NK-92 treated with Interleukin-12 subunit alpha and Interleukin-12 subunit beta, amount 100 ng/mL, for 24 hours (cell line): ENCODE data around the gene ADGRF4.
A peak's percentile ranks its signal among the peaks of the same experiment; 100 is the strongest.

Source experiments
- DNase-seq: peaks from one replicate; lab custom pipeline; 2025; lab: John Stamatoyannopoulos, UW

The ADGRF4 gene, protein sequence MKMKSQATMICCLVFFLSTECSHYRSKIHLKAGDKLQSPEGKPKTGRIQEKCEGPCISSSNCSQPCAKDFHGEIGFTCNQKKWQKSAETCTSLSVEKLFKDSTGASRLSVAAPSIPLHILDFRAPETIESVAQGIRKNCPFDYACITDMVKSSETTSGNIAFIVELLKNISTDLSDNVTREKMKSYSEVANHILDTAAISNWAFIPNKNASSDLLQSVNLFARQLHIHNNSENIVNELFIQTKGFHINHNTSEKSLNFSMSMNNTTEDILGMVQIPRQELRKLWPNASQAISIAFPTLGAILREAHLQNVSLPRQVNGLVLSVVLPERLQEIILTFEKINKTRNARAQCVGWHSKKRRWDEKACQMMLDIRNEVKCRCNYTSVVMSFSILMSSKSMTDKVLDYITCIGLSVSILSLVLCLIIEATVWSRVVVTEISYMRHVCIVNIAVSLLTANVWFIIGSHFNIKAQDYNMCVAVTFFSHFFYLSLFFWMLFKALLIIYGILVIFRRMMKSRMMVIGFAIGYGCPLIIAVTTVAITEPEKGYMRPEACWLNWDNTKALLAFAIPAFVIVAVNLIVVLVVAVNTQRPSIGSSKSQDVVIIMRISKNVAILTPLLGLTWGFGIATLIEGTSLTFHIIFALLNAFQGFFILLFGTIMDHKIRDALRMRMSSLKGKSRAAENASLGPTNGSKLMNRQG

GRCh38 chr6:47698342-47698787 lies at the start of gene ADGRF4:
Gene ADGRF4, plus strand, starts transcription at chr6:47698580. Its CDS starts 8,666 bp downstream, at chr6:47707246.
- DNase-seq, result peak; percentile 3

DNA sequence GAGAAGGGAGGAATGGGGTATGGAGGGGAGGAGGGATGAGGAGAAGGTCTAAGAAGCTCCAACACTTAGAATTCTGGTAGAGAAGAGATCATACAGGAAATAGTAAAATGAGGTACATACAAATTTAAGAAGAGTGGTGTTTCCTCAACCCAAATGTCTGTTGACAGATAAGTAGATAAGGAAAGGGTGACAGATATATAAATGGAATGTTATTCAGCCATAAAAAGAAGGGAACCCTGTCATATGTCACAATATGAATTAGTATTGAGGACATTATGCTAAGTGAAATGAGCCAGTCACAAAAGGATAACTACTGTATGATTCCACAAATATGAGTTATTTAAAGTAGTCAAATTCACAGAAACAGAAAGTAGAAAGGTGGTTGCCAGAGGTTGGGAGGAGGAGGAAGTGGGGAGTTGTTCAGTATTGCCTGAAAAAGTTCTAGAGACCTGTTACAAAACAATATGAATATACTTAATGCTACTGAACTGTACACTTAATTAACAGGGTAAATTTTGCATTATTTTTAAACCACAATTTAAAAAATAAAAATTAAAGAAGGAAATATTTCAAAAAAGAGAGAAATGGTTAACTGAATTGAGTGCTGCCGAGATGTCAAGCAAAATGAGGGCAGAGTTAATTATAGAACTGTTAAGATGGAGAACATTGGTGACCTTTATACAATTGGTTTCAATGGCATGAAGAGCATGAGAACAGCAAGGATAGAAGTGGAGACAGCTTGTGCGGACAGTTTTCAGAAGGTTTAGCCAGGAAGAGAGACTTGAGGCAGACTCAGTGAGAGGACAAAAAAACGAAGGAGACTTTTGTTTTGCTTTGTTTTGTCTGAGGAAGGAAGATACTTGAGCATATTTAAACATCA lies 47.6 kb upstream of the ADGRF4 start:
- no peak for DNase-seq

DNA sequence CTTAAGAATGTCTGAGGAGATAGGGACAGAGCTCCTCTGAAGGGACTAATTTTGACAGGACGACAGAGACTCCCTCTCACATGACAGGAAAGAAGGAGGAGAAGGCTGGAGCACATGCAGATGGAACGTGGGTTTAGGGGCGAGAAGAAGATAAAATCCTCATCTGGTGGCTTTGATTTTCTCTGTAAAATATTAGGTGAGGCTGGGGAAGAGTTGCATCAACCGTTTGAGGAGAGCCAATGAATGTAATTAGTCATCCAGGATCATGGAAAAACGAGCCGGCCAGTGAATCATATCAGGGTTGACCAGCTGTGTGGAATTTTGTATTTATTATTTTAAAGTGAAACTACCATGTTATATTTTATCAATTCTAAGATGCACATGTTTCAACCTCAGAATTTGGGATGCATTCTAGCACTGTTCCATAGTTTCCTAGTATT lies 46.9 kb upstream of the ADGRF4 start:
- DNase-seq, result no peak

- no peak for DNase-seq
Observed at GRCh38 chr6:47653706-47654105, 44.7 kb upstream of the ADGRF4 start.

- DNase-seq, result no peak
Observed at GRCh38 chr6:47654255-47654654, 44.1 kb upstream of the ADGRF4 start.

DNA sequence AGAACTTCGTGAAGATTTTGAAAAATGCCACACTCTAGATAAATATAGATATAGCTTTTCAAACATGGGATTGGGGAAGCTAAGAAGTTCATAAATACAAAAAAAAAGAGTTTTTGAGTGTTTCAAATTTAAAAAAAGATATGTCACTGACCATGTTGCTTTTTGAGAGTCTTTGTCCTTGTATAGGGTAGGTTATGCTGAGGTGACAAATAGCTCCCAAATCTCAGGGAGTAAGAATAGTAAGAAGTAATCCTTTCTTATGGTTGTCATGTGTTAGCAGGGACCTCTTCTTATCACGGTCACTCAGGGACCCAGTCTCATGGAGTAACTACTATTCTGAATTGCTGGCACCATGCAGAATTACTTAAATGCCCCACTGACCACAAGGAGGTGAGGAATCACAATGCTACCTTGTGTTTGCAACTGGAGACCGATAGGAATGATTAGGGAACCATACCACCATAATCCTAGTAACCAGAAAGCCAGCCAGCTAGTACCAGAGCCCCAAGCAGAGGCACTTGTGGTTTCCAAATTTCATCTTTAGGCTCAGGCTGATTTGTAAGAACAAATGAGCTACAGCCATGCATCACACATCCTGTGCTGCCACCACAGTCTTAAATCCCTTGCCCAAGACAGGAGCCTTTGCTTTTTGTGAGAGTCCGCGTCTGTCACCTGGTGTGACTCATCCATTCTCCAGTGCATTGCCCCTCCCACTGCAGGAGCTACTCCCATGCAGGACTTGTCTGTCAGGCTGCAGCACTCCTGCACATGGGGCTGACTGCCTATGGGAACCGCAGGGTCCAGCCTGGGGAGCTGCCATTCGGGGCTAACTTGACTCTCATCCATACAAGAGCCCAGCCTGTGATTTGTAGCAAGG lies 42.4 kb upstream of the ADGRF4 start:
- DNase-seq, result peak; percentile 85

DNA sequence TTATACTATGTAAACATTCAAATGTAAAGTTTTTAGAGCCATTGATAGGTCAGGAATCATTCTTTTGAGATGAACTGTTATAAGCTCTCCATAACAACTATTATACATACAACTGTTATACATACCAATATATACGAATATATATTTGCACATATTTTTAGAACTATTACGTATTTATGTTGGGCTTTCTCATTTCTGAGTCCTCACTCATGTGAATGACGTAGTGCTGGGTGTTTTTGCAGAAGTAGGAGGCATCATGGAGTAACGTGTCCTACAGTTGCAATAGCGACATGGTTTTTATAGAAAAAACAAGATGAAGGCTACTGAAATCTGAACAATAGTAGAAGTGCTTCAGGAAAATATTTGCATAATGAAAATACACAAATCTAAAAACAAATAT lies 36.4 kb upstream of the ADGRF4 start:
- no peak for DNase-seq

DNA sequence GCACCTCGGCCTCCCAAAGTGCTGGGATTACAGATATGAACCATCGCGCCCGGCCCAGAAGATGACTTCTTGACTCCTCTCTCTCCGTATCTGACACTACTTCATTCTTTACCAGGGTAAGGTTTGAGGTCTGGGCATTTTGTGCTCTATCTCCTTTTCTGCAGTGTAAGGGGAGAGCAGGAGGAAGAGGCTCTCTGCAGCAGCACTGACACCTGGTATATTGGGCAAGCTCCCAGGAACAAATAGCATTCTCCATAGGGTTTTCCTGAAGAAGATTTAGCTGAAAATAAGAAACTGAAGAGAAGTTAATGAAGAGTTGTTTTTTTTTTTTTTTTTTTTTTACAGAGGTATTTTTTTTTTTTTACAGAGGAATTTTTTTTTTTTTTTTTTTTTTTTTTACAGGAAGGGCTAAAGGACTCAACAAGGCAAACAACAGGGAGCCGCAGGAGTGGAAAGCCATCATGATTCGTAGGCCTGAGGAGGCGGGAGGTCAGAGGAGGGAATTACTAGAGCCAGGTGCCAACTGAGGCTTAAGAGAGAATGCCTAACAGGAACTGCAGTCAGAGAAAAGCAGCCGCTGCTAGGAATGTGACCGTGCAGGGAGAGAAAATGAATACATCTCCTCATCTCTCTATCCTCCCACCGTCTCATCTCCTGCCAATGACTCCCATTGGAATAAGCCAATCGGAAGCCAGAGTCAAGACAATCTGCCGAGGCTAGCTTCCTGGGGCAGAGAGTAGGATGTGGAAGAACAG lies 34.7 kb upstream of the ADGRF4 start:
- no peak for DNase-seq

DNA sequence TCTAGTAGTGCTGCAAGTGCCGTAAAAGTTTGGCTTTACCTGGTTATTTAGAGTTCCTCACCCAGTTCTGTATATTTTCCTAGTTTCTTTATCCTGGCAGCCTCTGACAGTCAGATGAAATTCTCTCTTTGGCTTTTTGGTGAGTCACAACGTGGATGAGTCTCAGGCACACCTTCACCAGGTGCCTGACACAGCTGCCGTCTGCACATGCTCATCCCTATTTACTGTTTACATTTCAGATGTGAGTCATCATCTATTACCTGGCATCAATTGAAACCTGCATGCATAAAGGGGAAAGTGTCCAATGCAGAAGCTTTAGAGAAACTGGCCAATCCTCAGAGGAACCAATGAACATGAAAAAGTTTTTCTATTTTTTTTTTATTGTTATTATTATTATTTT lies 33.3 kb upstream of the ADGRF4 start:
- no peak for DNase-seq

GRCh38 chr6:47669684-47670513 lies 28.5 kb upstream of the ADGRF4 start:
- DNase-seq, result no peak

DNA sequence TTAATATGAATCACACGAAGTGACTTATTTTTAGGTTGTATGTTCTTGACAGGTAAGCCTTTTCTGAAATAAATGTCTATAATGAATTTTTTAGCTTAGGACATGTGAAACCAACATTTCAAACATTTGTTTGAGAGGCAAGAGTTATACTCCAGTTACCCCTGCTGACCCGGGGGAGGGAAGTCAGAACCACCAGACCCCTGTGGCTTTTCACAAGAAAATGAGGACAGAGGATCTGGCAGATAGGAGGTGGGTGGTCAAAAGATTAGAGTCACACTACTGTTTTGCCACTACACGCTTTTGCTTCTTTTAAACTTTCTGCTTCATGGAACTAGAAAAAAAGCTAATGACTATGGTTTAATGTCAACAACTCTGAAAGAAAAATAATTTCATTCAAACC lies 27.5 kb upstream of the ADGRF4 start:
- no peak for DNase-seq

DNA sequence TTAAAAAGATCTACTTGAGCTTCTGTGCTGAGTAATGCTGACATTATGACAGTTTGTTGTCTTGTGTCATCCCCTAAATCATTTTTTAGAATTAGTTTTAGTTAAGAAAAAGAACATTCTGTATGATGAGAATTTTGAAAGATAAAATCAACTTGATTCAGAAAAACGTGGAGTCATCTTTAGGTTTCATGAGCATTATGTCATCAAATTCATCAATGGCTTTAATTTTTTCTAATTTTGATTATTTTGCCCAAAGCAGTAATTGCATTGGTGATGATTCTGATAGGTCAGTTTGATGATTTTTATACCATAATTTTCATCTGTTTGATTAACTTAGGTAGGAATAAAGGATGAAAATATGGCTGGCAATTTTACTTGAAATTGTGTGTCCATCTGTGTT lies 26.6 kb upstream of the ADGRF4 start:
- no peak for DNase-seq

DNA sequence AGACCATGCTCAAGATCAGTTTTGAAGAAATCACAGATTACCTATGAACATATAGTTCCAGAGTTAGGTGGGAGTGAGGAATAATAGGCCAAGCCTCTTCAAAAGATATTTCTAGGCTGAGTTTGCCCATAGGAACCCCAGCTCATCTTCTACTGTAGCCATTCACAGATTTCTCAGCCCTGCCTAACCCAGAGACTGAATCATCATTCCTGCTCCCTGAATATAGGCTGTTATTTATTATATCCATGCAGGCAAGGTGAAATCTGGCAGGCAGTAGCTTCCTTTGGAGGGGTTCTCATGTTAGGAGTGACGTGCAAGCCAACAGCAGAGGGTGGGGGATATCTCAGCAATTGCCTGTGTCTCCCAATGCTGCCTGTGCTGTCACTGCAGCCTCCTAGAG lies 25.6 kb upstream of the ADGRF4 start:
- no peak for DNase-seq

DNA sequence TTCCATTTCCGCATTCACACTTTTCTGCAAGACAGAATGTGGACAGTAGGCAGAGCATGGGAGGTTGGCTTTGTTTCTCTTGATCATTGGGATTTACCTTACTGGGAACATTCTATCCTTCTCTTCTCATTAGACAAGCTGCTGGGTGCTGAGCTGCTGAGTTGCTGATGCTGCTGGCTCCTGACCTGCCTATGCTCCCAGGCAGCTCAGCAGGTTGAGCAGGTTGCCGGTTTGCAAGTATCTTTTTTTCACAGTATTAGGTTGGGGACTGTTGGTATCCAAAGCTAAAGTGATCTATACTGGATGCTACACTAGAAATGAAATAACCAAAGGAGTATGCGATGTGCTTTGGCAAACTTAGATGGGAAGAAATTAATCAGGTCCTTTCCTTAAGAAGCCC lies 23.7 kb upstream of the ADGRF4 start:
- DNase-seq, result no peak

- no peak for DNase-seq
Observed at GRCh38 chr6:47677381-47678100, 20.8 kb upstream of the ADGRF4 start.

GRCh38 chr6:47678739-47679138 lies 19.6 kb upstream of the ADGRF4 start:
- DNase-seq, result no peak

DNA sequence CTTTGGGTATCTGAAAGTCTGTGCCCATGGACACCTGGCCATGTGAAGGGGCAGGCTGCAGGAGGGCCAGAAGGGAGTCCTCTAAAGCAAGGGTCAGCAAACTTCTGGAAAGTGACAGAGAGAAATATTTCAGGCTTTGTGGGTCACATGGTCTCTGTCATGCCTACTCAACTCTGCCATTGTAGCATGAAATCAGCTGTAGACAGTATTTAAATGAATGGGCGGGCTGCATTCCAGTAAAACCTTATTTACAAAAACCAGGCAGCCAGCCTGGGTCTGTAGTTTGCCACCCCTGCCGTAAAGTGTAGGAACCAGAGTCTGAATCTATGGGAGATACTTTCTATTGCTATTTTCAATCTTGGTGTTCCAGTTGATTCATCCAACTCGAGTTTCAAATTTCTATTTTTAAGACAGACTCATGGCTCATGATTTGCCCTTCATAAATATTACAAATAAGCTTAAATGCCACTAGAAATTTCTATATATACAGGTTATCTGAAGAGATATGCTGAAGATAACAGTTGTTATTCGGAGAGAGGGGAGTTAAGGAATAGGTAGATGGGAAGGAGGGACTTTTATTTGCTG lies 19.0 kb upstream of the ADGRF4 start:
- no peak for DNase-seq

GRCh38 chr6:47680051-47680450 lies 18.3 kb upstream of the ADGRF4 start:
- DNase-seq, result no peak

DNA sequence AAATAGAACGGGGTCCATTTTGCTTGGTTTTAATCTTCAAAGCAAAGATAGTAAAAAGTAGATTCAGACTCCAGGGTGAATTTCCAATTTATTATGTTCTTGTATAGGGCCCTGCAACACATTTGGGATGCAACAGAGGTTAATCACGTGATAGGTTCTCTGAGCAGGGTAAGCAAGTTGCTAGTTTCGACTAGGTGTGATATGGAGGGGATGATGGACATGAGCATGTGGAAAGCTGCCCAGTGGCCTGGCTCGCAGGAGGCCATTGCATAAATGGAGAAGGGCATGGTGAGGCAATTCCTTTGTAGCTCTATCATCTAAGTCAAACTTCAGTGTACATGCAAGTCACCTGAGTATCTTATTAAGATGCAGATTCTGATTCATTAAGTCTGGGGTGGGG lies 17.7 kb upstream of the ADGRF4 start:
- no peak for DNase-seq
